GM18873 (cell line): Measurements from ENCODE around the gene PIR.

Experiments
- ATAC-seq: cut with Tn5 transposase; IDR thresholded peaks from one replicate; pipeline ENCODE4 v1.9.1; 2021; ENCODE audit warnings: mild to moderate bottlenecking, moderate library complexity, moderate number of reproducible peaks; ENCODE audit not compliant: unreplicated experiment, low FRiP score

The PIR gene

DNA sequence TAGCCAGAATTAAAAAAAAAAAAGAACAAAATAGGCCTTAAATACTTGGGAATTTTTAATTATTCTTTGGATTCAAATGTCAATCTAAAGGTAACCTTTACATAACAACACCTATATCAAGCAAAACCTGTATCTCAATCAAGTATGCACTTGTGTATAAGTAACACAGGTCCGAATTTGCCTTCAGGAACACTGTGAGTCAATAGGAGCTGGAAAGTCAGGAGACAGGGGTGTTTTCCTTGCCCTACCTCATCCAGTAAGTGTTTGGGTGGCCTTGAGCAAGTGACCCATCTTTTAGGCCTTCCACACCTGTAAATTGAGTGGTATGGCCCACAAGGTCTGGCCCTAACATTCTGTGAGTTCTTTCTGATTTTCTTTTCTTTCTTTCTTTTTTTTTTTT, 68.1 kb downstream of the PIR start:
- no peak for ATAC-seq

DNA sequence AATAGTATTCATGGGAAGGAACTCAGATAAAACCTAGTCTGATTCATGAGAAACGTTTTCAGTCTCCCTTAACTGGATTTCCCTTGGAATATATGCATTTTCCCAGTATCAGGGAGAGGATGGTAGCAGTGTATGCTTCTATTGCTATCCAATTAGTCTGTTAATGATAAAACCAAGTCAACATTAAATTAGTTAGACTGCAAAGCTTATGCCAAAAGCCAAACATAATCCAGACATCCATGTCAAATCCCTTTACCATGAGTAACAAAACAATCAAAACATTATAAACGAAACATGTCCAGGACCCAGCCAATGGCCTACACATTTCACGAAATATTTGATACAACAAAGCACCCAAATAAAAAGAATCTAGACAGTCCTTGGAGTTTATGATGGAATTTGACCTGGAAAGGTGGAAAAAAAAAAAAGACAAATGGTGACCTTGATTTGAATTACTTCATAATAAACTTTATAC, 74.4 kb downstream of the PIR start:
- no peak for ATAC-seq

DNA sequence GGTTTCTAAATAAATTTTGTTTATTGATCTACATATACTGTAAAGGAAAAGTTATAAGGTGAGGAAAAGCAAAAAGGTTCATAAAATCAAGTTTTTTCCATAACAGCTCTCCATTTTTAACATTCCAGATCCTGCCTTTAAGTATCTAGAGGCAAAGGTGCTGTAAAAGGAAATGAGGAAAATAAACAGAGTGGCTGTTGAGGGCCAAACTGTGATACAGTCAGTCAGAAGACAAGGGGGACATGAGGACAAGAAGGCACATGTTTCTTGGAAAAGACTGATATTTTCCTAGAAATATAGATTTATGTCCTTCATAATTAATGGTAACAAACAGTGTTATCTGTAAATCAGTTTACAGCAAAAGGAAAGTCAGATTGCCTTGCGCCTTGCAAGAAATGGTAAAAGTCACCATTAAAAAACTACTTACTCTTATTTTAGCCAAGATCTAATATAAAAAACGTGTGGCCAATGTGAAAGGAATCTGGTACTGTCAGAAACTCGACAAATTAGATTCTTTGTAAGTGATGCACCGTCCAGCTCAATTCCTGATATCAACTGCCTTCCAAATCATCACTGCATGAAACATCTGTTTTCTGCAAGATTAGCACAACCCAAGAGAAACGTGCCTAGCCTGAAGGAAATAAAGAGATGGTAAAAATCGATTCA, 75.0 kb downstream of the PIR start:
- no peak for ATAC-seq

DNA sequence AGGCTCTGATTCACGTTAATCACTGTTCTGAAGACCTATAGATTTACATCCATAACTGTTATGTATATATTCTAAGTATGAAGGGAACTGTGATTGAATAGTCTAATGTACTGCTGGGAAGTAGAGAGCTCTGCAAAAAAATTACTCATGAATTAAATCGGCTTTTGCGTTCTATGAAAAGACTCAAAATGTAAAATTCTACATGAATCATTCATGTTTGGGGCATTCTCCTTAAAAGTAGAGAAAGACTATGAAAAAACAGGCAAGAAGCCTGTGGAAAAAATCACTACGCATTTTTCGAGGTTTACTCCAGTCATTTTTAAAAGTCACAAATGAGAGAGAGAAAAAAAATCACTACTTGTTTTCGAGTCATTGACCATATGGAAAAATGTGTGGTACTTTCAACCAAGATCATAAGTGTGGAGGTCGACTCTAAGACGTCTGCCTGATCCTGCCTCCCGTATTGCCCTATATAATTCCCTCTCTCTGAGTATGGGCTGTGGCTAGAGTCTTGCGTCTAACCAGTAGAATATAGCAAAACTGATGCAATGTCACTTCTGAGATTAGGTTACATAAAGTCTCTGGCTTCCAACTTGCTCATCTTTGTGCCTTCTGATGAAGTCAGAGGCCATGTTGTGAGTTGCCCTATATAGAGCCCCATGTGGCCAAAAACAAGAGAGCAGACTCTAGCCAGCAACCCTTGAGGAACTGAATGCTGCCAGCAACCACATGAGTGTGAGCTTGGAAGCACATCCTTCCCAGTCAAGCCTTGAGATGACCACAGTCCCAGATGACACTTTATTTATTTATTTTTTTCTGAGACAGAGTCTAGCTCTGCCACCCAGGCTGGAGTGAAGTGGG, 76.8 kb downstream of the PIR start:
- no peak for ATAC-seq

DNA sequence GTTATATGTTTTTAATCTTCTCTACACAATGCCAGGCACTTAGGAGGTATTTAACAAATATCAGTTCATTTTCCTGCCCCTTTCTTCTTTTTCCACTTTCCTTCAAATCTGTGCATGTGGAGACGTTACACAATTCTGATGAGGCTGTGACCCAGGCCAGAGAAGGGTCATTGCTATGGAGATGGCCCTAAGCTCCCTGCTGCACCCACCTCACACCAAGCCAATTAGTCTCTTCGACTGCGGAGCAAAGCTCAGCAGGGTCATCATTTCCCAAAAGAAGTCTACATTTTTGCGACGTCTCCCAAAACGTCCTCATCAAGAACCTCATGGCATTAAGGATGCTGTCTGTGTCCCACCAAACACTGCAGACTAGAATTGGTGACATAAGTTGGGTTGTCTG, 80.0 kb downstream of the PIR start:
- no peak for ATAC-seq

DNA sequence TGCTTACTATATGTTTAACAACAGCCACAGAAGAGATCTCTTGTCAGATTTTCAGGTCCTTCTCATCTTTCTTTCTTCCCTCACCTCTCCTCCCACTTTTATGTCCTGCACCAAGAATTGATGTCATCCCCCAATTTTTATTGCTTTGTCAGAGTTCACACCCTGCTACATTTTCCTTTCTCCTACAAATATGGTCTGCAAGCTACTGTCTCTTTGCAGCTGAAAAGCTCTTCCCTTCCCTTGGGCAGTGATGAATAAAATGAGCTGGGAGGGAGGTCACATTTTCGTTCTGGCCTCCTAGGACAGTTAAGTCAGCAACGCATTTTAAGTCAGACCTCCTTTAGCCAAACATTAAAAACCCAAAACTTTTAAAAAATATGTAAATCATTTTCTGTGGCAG, 82.2 kb downstream of the PIR start:
- no peak for ATAC-seq

DNA sequence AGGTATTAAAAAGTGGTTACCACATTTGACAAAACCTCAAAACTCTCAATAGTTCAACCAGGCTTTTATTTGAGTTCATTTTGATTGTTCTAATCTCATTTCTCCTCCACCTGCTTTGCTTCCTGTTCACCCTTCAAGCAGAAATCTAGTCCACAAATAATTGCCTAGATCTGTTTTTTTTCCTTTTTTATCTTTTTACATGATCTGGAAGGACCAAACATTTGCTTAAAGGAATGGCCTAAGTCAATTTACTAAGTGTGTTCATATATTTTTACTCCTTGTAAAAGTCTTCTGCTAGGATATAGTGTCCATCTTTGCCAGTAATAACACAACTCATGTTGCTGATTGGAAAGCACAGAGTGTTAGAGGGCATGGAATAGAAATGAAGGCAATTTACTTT, 82.7 kb downstream of the PIR start:
- ATAC-seq: no peak

DNA sequence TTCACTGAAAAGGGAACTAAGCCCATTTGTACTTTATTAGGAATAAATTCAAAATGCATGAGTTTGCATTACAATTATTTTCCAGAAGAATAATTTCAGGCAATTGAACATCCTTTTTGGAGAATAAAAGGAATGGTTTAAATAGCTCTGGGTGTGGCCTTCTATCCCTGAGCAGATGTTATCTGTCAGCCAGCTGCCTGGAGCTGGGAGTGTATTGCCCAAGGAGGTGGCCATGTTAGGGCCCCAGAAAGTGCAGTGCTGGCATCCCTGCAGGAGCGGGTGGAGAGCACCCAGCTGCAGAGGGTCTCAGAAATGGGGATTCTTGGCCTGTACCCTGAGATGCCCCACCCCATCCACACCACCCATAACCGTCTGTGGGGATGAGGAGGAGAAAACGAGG, 87.3 kb downstream of the PIR start:
- no peak for ATAC-seq

DNA sequence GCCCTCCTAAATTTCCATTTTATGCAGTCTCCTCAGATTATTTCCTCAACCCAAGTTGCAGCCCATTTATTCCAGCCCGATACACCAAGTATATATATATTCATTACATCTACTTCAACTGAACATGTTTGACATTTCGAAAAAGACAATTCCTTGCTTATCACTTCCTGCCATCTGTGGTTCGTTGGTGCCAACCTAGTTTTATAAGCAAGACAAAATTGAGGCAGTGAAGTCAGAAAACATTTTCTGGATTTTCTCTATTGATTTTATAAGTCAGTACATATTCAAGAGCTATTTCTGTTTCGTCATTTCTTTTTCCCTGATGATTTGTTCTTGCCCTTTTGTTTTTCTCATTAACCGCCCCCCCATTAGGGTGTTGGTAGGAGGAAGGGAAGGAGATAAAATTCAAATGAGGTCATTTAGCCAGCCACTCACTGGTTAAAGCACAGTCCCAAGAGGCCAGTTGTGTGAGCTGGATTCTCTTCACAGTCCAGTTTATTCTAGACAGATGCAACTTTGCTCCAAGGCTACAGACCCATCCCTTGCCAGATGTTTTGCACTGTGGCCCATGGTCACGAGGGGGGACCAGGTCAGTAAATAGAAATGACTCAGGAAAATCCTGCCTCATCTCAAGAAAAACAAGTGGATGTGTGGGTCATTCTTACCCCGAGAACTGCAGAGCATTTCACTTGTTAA, 88.6 kb downstream of the PIR start:
- no peak for ATAC-seq

DNA sequence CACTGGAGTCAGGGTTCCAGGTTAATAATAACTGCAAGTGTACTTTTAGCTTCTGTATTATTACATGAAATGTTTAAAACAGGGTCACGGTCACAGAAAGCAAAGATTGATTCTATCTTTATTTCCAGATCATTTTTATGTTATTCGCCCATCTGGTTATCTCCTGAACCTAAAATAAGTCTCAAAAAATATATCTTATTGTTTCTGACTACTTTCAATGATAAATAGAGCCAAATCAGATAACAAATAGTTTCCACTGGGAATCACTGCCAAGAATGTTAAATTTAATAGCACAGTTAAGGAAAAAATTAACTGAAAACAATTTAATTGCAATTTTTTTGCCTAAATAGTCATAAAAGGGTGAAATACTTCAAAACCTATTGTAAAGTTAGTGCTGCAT, 91.8 kb downstream of the PIR start:
- no peak for ATAC-seq

DNA sequence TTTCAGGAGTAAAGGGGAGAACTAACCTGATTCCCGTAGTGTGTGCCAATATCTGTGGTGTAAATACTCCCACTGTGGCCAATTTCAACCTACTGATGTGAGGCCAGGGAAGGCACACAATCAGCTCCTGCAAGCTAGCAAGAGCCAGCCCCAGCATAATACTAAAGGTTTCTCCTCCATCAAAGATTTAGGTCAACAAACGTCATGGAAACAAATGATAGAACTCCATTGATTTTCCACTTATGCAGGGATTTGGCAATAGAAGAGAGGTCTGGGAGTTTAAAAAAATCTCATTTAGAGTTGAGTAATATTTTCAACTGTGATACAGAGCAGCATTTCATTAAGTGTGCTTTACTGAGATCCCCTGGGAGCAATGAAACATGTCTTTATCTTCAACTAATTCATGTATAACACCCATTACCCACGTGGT, 93.2 kb downstream of the PIR start:
- no peak for ATAC-seq

DNA sequence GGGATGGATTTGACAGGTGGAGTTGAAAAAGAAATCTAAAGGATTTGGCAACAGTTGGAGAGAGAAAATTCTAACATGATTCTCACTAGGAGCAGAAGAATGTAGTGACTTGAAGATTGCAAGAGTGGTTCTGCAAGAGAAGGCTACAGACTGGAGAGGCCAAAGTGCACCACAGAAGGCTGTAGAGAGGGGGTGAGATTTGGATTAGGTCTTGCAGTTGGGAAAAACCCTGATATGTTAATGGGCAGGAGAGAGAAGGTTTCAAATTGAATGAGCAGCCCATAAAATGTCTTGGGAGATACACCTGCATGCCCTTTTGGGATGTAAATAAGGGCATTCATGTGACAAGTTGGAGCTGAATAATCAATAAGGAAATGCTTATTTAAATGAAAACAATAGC, 94.3 kb downstream of the PIR start:
- no peak for ATAC-seq

DNA sequence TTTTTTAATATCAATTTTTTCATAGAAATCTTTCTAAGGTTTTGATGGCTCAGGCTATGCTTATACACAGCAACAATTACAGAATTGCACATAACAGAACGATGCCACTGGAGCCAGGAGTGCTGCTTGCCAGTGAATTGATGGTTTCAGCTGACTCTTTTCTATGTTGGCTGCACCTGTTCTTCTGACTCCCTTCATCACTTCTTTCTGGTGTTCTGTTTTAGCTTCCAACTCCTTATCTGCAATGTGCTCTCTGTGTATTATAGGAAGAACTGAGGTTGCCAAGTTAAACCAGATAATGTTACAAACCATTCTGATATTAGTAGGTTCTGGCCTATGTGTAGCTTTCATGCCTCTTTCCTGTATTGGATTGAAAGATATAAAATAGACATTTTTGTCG, 97.3 kb downstream of the PIR start:
- ATAC-seq: no peak

DNA sequence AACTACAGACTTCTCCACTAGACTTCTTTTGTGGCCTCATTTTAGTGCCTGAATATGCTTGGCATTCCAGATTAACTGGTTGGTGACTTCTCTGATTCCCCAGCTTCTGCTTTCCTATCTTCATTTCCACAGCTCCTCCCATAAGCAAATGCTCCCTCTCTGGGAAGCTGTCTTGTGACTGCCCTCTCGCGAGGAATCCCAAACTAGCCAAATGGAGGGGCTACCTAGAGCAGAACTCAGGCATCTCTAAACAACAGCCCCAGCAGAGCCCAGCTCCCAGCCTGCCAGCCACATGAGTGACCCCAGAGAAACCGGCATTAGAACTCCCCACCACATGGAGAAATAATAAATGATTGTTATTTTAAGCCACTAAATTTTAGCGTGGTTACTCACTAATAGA, 101.3 kb downstream of the PIR start:
- no peak for ATAC-seq

DNA sequence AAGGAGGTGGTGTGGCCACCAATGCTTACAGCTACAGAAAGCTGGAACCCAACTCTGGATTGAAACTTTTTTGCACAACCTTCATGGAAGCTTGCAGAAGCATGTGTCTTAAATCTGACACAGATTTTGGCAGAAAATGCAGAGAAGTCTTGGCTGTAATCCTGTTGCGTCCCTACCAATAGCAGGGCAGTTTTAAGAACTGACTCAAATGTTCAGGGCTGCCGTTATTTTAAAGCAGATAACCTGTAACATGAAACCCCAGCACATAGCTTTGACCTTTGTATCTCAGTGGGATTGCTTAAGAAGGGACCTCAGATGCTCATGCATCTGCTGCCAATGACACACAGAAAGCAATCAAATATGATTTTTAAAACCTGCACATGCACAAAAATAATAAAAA, 108.8 kb downstream of the PIR start, which contains the start of gene VEGFD:
Gene VEGFD (minus strand): TSS at position 110 of the 400 bp plus-strand sequence. CDS start 467 bp downstream, outside the sequence.
- no peak for ATAC-seq

DNA sequence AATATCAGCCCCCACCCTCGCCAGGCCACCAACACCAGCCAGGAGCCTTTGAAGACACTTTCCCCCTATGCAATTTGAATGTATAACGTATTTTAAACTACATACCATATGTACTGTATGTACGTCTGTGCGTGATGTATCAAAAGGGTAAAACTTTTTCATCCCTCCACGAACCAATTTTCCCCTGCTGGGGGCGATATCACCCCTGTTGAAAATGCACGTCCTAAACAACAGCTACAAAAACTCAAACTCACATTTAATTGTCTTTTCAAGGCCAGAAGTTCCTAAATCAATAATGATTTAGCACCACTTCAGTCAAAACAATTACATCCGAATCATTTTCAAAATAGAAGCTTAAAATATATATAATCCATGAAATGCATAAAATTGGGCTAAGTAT, 110.3 kb downstream of the PIR start:
- ATAC-seq: no peak

DNA sequence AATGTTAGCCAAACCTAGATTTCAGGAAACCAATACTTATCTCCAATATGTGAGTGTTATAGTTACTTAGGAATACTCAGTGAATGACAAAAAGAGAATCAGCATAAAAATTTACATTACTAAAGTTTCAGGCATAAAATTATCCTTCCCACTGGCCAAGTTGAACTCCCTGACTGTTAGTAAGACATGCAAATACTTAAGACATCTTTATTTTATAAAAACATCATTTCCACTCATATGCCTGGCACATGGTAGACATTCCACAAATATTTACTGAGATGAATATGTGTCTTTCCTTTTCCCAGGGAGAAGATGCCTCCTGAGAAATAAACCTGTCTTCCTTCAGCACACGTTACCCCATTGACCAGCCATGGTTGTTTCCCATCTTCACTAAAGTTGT, 116.2 kb downstream of the PIR start:
- no peak for ATAC-seq

DNA sequence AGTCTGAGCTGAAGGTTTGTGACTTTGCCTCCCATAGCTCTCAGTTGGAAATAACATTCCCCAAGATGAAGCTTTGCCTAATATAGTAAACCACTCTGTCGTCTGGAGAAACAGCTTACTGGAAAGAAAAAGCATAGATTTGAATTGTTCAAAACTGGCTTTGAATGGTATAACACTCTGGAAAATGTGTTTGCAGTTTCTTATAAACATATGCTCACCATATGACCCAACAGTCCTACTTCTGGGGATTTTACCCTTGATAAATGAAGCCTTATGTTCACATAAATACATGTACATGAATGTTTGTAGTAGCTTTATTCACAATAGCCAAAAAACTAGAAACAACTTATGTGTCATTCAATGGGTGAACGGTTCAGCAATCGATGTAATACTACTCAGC, 119.2 kb downstream of the PIR start:
- ATAC-seq: no peak

DNA sequence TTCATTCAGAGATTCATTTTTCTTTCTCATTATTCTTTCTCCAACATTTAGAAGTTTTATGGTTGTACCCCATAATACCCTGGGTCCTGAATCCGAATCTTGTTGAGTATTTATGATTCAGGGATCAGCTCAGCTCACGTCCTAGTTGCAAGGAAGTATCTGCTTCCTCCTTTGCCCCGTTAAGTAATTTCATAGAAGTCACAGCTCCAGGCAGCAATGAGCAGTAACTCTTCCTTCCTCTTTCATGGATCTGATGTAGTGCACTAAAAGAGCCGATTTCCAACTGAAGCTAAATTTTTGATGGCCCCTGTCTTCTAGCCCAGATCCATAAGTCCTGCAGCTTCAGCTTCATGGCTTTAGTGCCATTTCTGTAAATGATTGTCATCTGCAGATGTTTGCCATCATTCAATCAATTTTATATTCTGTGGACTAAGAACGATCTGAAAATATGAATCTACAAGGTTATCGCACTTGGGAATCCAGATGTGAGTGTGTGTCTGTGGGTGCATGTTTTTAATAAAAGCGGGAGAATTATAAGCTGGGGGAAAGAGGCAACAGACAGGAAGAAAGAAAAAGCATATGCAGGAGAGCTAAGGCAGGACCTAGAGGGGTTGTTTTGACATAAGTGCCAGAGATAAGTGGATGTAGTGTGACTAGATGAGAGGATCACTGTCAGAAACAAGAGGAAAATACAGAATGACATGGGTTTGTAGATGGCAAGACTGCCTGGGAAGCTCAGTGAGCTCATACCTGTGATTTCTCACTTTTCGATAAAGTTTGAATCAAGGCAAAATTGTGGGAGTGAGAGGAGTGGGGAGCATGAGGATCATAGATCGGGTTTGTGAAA, 126.4 kb downstream of the PIR start:
- no peak for ATAC-seq

DNA sequence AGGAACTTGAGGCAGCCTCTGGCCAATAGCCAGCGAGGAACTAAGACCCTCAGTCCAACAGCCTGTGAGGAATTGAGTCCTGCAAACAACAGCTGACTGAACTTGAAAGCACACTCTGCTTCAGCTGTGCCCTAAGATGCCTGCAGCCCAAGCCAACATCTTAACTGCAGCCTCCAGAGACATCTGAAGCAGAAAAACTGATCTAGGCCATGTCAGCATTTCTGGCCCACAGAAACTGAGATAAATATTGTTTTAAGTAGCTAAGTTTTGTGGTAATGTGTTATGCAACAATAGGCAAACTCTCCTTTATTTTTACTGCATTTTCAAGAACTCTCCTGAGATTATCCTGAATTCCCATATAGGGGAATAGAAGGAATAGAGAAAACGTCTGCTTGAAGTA, 133.4 kb downstream of the PIR start:
- no peak for ATAC-seq
